Fibroblast of lung (primary cell): ENCODE measurements around the gene SLC66A2. TPM values are rescaled to one million over a fixed set of nuclear protein-coding genes. Genes with fewer than 3 reads are reported as not detected.
A peak's percentile ranks its signal among the peaks of the same experiment; 100 is the strongest.

Experiments
- DNase-seq, 2 donors: peaks; one replicate each; pipeline versions ENCODE4 v3.0.0 to v3.0.0-alpha.2; 2010; ENCODE audit warnings: low read depth in 2 of 2
- H2AFZ ChIP-seq: 2 replicates; pipeline ENCODE4 v1.5.1; 2012; ENCODE audit warnings: low read length, control low read depth, inconsistent platforms
- H3K27ac ChIP-seq: 2 replicates; pipeline ENCODE4 v1.5.1; 2011; ENCODE audit warnings: low read length, control low read depth; ENCODE audit not compliant: insufficient read depth
- H3K27me3 ChIP-seq: 2 replicates; pipeline ENCODE4 v1.5.1; 2011; ENCODE audit warnings: mild to moderate bottlenecking, low read length; ENCODE audit not compliant: control insufficient read depth, insufficient read depth
- H3K36me3 ChIP-seq: 2 replicates; pipeline ENCODE4 v1.5.1; 2011; ENCODE audit warnings: low read length; ENCODE audit not compliant: control insufficient read depth, insufficient read depth
- H3K4me1 ChIP-seq: 2 replicates; pipeline ENCODE4 v1.5.1; 2011; ENCODE audit warnings: low read length; ENCODE audit not compliant: control insufficient read depth, insufficient read depth; ENCODE audit errors: extremely low read depth
- H3K4me2 ChIP-seq: 2 replicates; pipeline ENCODE4 v1.5.1; 2011; ENCODE audit warnings: low read length, control low read depth; ENCODE audit not compliant: insufficient read depth; ENCODE audit errors: extremely low read depth
- H3K4me3 ChIP-seq, 4 experiments: fragments of 200-600 bp in 1 of 4; sonication (generic) in 1 of 4; replicated peaks in 1 of 4; 2 replicates each; pipeline ENCODE4 v1.5.1; 2011 to 2016; ENCODE audit warnings: low read length in 4 of 4, low read depth in 3 of 4, mild to moderate bottlenecking in 3 of 4, control low read depth in 2 of 4, inconsistent platforms in 1 of 4, mixed read lengths in 1 of 4; ENCODE audit not compliant: insufficient read depth in 1 of 4; ENCODE audit errors: control extremely low read depth in 1 of 4
- H3K79me2 ChIP-seq: 2 replicates; pipeline ENCODE4 v1.5.1; 2012; ENCODE audit warnings: mild to moderate bottlenecking, low read length, inconsistent platforms; ENCODE audit not compliant: control insufficient read depth, insufficient read depth
- H3K9ac ChIP-seq: 2 replicates; pipeline ENCODE4 v1.5.1; 2011; ENCODE audit warnings: mild to moderate bottlenecking, low read length, control low read depth; ENCODE audit not compliant: insufficient read depth
- H3K9me3 ChIP-seq: 2 replicates; pipeline ENCODE4 v1.5.1; 2012; ENCODE audit warnings: low read depth, low read length; ENCODE audit not compliant: control insufficient read depth, insufficient read depth
- H4K20me1 ChIP-seq: 2 replicates; pipeline ENCODE4 v1.5.1; 2011; ENCODE audit warnings: low read length; ENCODE audit not compliant: control insufficient read depth, insufficient read depth; ENCODE audit errors: extremely low read depth
- CTCF ChIP-seq, 2 donors: IDR thresholded peaks in 1 of 2; conservative IDR thresholded peaks in 1 of 2; 1 replicate in 1 of 2; 2 replicates in 1 of 2; pipeline ENCODE4 v1.5.1; 2011 to 2012; ENCODE audit warnings: low read length in 2 of 2, control low read depth in 1 of 2, inconsistent platforms in 1 of 2, low read depth in 1 of 2, mild to moderate bottlenecking in 1 of 2
- EZH2 ChIP-seq: IDR thresholded peaks from 2 replicates; pipeline ENCODE4 v1.5.1; 2012; ENCODE audit warnings: low read length, control low read depth, mild to moderate bottlenecking; ENCODE audit errors: missing control alignments
- polyA plus RNA-seq, 2 donors: library from polyadenylated mRNA; depleted of rRNA in 1 of 2; stranded (reverse) in 1 of 2; unstranded in 1 of 2; fragments of >200 nt; gene quantifications; 2 replicates each; pipeline ENCODE4 v1.2.1, GENCODE V29; 2011 to 2012; ENCODE audit warnings: missing spikeins in 1 of 2
- total RNA-seq: library from RNA; depleted of rRNA; stranded (reverse); fragments of >200 nt; gene quantifications from 2 replicates; pipeline ENCODE4 v1.2.1, GENCODE V29; 2014

Gene SLC66A2
- total and polyA plus RNA-seq, 2 donors (not counting 1 experiment from before 2014, with no cell fraction given): 13.2 to 46.1 TPM

DNA sequence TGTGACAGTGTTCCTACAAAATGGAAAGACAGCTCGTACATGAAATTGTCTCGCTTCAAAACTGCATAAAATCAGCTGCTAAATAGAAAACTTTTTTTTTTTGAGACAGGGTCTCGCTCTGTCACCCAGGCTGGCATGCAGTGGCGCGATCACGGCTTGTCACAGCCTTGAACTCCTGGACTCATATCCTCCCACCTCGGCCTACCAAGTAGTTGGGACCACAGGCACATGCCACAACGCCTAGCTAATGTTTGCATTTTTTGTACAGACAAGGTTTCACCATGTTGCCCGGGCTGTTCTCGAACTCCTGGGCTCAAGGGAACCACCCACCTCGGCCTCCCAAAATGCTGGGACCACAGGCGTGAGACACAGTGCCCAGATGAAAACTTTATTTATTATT is 33.7 kb upstream of the SLC66A2 start:
- DNase-seq: no peak
- Histone ChIP-seq H3K27me3 (no peaks in the 10 kb centered on the region), H3K9me3 (no peaks in the 10 kb centered on the region), H3K9ac (no peak overlapping the region), H2AFZ (no peak overlapping the region), H4K20me1 (peaks cover 2% of the 10 kb centered on the region), H3K4me2 (no peak overlapping the region), H3K4me3 (no peak overlapping the region), H3K36me3 (no peaks in the 10 kb centered on the region), H3K27ac (no peak overlapping the region), H3K4me1 (peaks cover 2% of the 10 kb centered on the region), H3K79me2 (peaks cover 80% of the 10 kb centered on the region)
- TF ChIP-seq CTCF (conservative IDR thresholded peaks at IDR 0.05 in 1 of 2, IDR thresholded peaks at IDR 0.05 in 1 of 2; ENCODE audit: low read depth in 1 of 2, low read length in 2 of 2) (no peak), EZH2 (no peak)

DNA sequence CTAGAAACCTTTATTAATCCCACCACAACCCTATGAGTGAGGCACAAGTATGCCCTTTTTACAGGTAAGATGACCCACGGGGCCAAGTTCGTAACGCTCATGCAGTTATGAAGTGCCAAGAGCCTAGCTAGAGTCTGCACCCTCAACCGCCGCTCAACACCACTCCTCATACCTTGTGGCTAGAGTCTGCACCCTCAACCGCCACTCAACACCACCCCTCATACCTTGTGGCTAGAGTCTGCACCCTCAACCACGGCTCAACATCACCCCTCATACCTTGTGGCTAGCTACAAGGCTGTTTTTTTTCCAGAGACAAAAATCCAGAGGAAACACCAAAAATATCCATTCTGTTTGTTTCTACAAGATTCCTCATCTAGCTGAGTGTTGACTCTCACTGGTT is 32.3 kb upstream of the SLC66A2 start:
- Histone ChIP-seq H3K36me3 (peaks cover 3% of the 10 kb centered on the region), H2AFZ (no peak overlapping the region), H3K4me1 (peaks cover 2% of the 10 kb centered on the region), H3K27ac (no peak overlapping the region), H3K4me2 (no peak overlapping the region), H3K9me3 (no peaks in the 10 kb centered on the region), H4K20me1 (peaks cover 2% of the 10 kb centered on the region), H3K27me3 (no peaks in the 10 kb centered on the region), H3K79me2 (peaks cover 94% of the 10 kb centered on the region), H3K4me3 (no peak overlapping the region), H3K9ac (no peak overlapping the region)
- peak in 1 of 2 donors; percentile 71 for DNase-seq
- TF ChIP-seq EZH2 (no peak), CTCF (conservative IDR thresholded peaks at IDR 0.05 in 1 of 2, IDR thresholded peaks at IDR 0.05 in 1 of 2; ENCODE audit: low read depth in 1 of 2, low read length in 2 of 2) (no peak)

- Histone ChIP-seq H3K4me2 (no peak overlapping the region), H3K4me3 (no peak overlapping the region), H3K9me3 (no peaks in the 10 kb centered on the region), H3K27ac (no peak overlapping the region), H3K9ac (no peak overlapping the region), H4K20me1 (peaks cover 2% of the 10 kb centered on the region), H3K36me3 (peaks cover 3% of the 10 kb centered on the region), H2AFZ (no peak overlapping the region), H3K27me3 (no peaks in the 10 kb centered on the region), H3K79me2 (peaks cover 99% of the 10 kb centered on the region), H3K4me1 (peaks cover 2% of the 10 kb centered on the region)
- TF ChIP-seq EZH2 (no peak), CTCF (conservative IDR thresholded peaks at IDR 0.05 in 1 of 2, IDR thresholded peaks at IDR 0.05 in 1 of 2; ENCODE audit: low read depth in 1 of 2, low read length in 2 of 2) (no peak)
- DNase-seq: no peak
Measured at GRCh38 chr18:79983253-79983652, 31.8 kb upstream of the SLC66A2 start.
